Kidney glomerular epithelial cell (primary cell): ENCODE results near the gene SYNGR3.

Experiments
- DNase-seq: peaks from one replicate; lab custom pipeline; 2025; lab: John Stamatoyannopoulos, UW

Gene SYNGR3

DNA sequence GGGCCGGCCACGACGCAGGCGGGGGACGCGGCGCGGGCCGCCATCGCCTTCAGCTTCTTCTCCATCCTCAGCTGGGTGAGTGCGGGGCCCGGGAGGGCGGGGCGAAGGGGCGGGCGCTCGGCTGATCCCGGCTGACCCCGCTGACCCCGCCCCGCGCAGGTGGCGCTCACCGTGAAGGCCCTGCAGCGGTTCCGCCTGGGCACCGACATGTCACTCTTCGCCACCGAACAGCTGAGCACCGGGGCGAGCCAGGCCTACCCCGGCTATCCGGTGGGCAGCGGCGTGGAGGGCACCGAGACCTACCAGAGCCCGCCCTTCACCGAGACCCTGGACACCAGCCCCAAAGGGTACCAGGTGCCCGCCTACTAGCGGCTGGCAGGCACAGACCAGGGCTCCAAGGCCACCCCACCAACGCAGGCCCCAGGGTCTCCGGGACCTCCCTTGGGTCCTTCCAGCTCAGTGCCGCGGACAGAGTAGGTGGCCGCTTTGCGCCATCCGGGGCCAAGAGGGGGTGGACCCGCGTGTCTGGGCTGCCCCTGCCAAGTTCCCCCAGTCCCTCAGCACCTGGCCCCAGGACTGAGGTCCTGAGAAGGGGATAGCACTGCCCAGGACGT lies 3.0 kb downstream of the SYNGR3 start:
- no peak for DNase-seq

GRCh38 chr16:1993731-1994131 lies 4.0 kb downstream of the SYNGR3 start:
- DNase-seq: peak; percentile 58

DNA sequence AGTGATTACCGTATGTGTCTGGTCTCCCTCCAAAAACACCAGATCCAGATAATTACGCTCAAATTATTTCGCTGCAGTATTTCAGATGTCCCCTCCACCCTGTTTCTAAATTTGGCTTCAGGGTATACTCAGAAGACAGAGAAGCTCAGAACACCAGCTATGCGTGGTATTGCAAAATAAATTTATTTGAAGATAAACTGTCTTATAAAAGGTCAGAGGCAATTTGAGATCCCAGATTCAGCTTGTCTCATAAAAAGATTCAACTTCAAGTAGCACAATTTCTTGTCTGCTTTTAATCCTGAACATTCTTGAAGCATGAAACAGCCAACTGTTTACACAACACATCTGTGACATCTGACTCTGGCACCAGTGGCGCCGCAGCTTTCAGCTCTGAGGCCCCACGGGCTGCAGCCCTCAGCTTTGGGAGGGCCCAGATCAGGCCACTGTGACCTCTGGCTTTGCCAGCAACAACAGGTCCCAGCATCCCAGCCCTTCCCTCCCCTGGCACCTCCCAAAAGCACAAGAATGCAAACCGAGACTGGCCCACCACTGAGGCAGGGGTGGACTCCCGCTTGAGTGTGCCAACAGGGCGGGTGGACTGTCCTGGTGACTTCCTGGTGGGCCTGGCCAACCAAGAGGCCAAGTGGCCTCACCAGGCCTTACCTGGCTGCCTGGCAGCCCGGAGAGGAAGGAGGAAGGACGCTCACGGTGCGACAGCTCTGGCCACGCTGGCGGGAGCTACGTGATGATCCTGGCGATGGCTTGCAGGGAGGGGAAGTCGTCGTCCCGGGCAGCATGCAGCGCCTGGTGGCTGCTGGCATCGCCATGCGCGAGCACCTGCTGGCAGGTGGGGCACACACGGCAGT lies 8.0 kb downstream of the SYNGR3 start:
- DNase-seq: no peak

DNA sequence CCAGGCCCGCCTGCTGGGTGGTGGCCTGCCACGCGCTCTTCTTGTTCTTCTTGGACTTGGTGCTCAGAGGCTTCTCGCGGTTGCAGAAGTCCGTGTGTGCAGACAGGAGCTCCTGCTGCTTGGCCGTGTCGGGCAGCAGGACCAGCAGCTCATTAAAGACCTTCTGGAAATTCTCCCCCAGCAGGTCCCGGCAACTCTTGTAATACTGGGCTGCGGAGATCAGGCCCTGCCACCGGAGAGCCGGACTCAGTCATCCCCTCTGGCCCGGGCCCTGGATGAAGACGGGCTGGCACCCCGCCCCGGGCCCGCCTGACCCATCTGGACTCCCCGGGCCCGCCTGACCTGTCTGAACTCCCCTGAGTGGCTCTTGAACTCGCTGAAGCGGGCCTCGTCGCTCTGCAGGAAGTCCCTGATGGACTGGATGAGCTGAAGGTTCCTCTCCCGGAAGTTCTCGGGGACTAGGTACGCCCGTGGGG lies 8.6 kb downstream of the SYNGR3 start:
- DNase-seq: no peak

DNA sequence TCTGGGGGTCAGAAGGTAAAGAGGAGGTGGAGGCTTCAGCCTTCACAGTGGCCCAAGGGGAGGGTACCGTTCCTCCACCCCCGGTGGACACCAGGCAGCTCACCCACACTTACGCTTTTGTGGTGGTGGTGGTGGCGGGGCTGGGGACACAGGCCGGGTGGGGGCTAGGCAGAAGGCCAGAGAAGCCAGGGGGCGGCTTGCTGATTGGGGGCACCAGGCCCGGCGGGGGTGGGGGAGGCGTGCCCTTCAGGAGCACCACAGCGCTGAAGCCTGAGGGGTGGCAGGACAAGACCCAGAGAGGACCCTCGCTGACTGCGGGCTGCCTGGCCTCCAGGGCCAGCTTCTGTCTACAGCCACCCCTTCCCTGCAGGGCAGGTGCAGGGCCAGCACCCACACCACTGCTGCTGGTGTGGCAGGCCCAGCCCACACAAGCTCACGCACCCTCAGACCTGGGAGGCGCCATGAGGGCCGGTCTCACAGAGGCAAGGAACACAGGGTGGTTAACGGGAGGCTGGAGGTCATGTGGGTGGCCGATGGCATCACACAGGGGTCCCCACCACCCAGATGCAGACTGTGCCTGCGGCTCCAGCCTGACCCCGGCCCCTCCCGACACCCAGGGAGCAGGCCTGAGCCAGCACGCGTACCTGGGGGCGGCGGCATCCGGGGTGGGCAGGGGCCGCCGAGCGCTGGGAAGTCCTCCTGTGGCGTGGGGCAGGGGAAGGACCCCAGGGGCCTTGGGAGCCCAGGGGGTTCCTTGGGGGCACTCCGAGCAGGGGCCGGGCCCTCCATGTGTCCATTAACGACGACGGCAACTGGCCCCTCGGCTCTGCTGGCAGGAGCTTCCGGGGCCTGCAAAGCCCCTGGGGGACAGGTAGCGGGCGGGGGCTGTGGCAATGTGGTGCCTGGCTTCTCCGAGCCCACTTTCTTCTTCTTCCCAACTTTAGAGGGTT lies 9.4 kb downstream of the SYNGR3 start:
- DNase-seq: no peak

- no peak for DNase-seq
These were observed 10.2 kb downstream of the SYNGR3 start for GRCh38 chr16:1999866-2000514.

DNA sequence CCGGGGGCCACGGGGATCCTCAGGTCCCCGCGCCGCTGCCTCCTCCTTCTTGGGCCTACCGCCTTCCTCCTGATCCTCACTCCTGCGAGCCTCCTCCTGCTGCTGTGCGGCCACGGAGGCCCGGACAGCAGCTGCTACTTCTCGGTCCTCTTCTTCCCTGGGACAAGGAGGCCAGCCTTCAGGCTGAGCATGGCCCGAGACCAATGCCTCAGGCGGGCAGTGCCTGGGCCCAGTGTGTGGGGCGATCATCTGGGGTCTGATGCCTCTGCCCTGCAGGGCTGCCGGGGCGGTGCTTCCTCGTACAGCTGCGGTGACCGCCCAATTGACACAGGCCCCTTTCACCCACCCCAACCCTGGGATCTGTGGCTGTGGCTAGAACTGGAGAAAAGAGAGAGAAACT lies 11.3 kb downstream of the SYNGR3 start:
- DNase-seq: no peak

DNA sequence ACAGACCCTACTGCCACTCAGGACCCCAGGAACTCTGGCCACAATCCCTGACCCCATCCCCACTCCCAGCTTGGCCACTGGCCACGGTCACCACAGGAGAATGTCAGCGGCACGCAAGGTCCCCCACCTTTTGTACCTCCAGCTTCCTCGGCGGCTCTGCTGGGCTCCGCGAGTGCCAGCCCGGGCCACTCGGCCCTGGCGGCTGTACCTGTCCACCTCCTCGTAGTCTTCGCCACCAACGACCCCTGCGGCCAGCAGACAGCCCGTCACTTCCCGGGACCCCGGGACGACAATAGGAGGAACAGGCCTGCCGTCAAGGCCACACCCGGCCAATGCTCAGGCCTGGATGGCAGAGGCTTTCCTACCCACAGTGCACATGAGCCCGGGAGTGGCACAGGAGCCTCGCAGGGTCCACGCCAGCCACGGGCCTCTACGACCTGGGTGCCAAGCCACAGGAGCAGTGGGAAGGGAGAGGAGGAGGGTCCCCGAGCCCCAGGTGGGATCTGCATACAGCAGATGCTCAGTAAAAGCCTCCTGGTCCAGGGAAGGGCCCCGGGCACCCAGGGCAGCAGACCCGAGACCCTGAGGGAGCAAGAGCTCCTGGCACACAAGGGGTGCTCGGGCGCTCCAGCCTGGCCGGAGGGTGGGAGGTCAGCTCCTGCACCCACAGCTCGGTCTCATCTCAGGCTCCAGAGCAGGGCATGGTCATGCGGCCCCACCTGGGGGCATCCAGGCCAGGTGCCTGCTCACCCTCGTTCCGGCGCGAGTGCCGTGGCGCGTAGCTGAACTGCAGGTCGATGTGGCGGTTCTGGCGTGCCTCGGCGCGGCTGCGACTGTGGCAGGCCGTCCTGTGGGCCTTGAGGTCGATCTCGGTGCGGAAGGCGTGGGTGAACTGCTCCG lies 11.9 kb downstream of the SYNGR3 start:
- no peak for DNase-seq

GRCh38 chr16:2002406-2003230 lies 12.8 kb downstream of the SYNGR3 start:
- DNase-seq: no peak

DNA sequence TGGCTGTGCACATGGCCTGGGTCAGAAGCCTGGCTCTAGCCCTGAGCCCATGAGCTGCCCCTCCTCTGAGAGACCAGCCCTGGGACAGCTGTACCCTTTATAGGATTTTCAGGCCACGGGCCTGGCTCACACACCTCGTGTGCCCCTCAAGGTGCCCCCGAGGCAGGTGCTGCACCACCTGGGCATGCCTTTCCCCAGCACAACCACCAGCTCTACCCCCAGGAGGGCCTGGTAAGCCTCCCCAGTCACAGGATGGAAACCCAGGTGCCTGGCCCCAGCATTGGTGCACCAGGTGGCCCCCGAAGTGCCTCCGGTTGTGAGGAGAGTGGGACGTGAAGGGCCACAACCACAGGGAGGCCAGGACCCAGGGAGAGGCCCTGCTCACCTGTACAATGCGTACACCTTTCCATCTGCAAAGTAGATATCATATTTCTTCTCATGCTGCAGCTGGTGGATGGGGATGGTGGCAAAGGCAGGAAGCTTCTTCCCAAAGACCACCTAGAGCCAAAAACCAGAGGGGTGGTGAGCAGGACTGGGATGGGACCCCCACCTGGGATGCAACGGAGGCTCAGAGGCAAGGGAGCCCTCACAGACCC lies 13.6 kb downstream of the SYNGR3 start:
- DNase-seq: no peak

- peak; percentile 49 for DNase-seq
These were observed 14.3 kb downstream of the SYNGR3 start for GRCh38 chr16:2003827-2004641.

- DNase-seq: no peak
These were observed 15.2 kb downstream of the SYNGR3 start for GRCh38 chr16:2004795-2005517.

GRCh38 chr16:2005646-2006045 lies 15.9 kb downstream of the SYNGR3 start:
- no peak for DNase-seq

DNA sequence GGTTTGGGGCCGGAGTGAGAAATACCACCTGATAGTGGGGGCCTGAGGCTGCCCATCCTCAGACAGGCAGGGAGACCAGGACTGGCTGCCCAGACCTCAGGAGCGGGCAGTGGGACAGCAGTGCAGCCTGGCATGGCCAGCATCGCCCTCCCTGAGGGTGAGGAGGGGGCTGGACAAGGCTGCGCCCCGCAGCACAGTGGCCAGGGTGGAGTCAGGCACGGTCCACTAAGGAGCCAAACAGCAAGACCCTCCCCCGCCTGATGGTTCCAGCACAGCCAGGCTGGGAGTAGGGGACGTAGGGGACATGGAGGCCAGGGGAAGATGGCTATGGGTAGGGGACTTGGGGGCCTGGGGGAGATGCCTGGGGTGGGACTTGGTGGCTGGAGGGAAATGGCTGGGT lies 16.5 kb downstream of the SYNGR3 start:
- no peak for DNase-seq

DNA sequence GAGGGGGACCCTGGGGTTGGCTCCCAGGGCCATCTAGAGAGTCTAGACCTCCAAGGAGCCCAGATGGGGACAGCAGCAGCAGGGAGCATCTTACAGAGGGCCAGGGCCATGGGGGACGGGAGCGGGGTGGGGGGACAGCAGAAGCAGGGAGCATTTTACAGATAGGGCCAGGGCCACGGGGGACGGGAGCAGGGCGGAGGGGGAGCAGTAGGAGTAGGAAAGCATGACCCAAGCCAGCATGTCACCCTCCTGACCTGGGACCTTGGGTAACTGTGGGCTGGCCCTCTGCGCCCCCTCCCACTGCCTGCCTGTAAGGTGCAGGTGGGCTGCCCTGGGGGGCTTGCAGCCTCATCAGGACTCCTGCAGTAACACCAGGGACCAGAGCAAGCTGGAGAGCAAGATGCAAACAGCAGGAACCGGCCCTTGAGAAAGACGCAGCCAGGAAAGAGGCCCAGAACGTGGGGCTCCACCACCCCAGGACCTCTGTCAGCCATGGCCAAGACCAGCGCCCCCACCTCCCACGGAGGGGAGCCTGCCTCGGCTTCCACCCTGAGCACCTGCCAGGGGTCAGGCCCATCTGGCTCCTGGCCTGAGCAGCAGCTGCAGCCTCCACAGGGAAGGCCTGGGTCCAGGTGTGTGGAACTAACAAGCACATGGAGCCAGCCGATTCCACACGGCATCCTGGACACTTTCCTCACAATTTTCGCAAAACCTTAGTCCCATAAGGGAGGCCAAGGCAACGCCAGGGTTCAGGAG lies 17.5 kb downstream of the SYNGR3 start:
- no peak for DNase-seq

- no peak for DNase-seq
These were observed 18.3 kb downstream of the SYNGR3 start for GRCh38 chr16:2008009-2008526.

DNA sequence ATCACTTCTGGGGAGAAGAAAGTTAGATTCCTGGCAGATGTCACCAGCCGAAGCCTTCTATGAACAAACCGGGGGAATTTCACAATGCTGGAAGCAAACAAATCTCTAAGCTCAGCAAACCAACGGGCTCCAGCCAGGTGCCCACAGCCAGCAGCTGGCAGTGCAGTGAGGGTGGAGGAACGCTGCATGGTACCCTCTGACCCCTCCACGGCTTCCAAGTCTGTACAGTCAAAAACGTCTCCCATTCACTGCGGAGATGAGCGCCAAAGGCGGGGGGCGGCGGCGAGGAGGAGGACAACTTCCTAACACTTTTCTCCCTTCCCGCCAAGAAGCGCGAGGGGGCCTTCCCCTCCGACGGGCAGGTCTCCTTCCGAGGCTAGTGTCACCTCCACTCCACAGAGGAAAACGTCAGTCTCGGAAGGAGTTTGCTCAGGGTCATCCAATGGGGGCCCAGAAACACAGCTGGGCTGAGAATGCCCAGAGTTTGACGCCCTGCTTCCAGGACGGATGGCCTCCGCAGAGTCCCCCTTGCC lies 18.9 kb downstream of the SYNGR3 start:
- no peak for DNase-seq
